ENCODE results near the gene PPP2R2C. TPM values are rescaled to one million over a fixed set of nuclear protein-coding genes. Genes with fewer than 3 reads are reported as not detected.

The PPP2R2C gene
- total RNA-seq, 1 donor, result under 0.01 TPM

- Histone ChIP-seq H3K36me3 (ENCODE audit: insufficient read depth, low read length) (no peaks in the 10 kb centered on the region), H3K9me3 (ENCODE audit: low read depth, low read length) (no peaks in the 10 kb centered on the region), H3K27me3 (ENCODE audit: insufficient read depth, low read length) (no peaks in the 10 kb centered on the region), H4K20me1 (ENCODE audit: insufficient read depth, low read length) (no peaks in the 10 kb centered on the region), H3K4me3 (ENCODE audit: insufficient read depth, low read length) (no peak overlapping the region), H2AFZ (ENCODE audit: low read length) (no peak overlapping the region), H3K4me1 (ENCODE audit: insufficient read depth, low read length) (no peaks in the 10 kb centered on the region), H3K4me2 (ENCODE audit: insufficient read depth, low read length) (no peak overlapping the region), H3K27ac (ENCODE audit: low read depth, low read length) (no peak overlapping the region), H3K79me2 (ENCODE audit: insufficient read depth, low read length) (no peaks in the 10 kb centered on the region)
- TF ChIP-seq, protein P1, sequence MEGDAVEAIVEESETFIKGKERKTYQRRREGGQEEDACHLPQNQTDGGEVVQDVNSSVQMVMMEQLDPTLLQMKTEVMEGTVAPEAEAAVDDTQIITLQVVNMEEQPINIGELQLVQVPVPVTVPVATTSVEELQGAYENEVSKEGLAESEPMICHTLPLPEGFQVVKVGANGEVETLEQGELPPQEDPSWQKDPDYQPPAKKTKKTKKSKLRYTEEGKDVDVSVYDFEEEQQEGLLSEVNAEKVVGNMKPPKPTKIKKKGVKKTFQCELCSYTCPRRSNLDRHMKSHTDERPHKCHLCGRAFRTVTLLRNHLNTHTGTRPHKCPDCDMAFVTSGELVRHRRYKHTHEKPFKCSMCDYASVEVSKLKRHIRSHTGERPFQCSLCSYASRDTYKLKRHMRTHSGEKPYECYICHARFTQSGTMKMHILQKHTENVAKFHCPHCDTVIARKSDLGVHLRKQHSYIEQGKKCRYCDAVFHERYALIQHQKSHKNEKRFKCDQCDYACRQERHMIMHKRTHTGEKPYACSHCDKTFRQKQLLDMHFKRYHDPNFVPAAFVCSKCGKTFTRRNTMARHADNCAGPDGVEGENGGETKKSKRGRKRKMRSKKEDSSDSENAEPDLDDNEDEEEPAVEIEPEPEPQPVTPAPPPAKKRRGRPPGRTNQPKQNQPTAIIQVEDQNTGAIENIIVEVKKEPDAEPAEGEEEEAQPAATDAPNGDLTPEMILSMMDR (IDR thresholded peaks at IDR 0.05; ENCODE audit: extremely low read depth, low read depth, low read length), result no peak
- no peak for DNase-seq (ENCODE audit: insufficient read length, low spot score, missing footprints)
These were observed 46.5 kb downstream of the PPP2R2C start for GRCh38 chr4:6425911-6426310.

DNA sequence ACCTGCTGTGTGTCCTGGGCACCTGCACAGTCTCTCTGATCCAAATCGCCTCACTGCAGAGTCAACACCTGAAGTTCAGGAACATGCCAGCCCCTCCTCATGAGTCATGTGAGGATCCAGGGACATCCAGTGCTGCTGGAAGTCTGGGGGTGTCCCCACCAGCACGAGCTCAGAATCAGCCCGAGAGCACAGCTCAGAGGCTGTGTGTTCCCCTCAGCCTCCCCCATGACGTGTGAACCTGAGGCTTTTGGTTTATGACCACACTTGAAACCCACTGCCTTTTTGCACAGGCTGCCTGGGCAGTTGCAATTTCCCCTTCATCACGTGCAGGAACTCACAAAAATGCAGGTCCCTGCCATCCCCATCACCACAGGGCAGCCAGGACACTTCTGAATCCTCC is 47.1 kb downstream of the PPP2R2C start:
- Histone ChIP-seq H2AFZ (ENCODE audit: low read length) (no peak overlapping the region), H3K4me1 (ENCODE audit: insufficient read depth, low read length) (no peaks in the 10 kb centered on the region), H3K79me2 (ENCODE audit: insufficient read depth, low read length) (no peaks in the 10 kb centered on the region), H3K4me3 (ENCODE audit: insufficient read depth, low read length) (no peak overlapping the region), H3K9me3 (ENCODE audit: low read depth, low read length) (no peaks in the 10 kb centered on the region), H3K27ac (ENCODE audit: low read depth, low read length) (no peak overlapping the region), H4K20me1 (ENCODE audit: insufficient read depth, low read length) (no peaks in the 10 kb centered on the region), H3K27me3 (ENCODE audit: insufficient read depth, low read length) (no peaks in the 10 kb centered on the region), H3K36me3 (ENCODE audit: insufficient read depth, low read length) (no peaks in the 10 kb centered on the region), H3K4me2 (ENCODE audit: insufficient read depth, low read length) (no peak overlapping the region)
- DNase-seq (ENCODE audit: insufficient read length, low spot score, missing footprints), result peak; percentile 54
- TF ChIP-seq, protein P1 (IDR thresholded peaks at IDR 0.05; ENCODE audit: extremely low read depth, low read depth, low read length), result no peak

GRCh38 chr4:6424425-6424824 is 48.0 kb downstream of the PPP2R2C start:
- no peaks in the 10 kb centered on the region for H3K9me3 ChIP-seq (ENCODE audit: low read depth, low read length)
- H3K27ac ChIP-seq (ENCODE audit: low read depth, low read length), result no peak overlapping the region
- no peaks in the 10 kb centered on the region for H3K27me3 ChIP-seq (ENCODE audit: insufficient read depth, low read length)
- H3K4me3 ChIP-seq (ENCODE audit: insufficient read depth, low read length), result no peak overlapping the region
- no peak overlapping the region for H3K4me2 ChIP-seq (ENCODE audit: insufficient read depth, low read length)
- DNase-seq (ENCODE audit: insufficient read length, low spot score, missing footprints), result peak; percentile 27
- H2AFZ ChIP-seq (ENCODE audit: low read length), result no peak overlapping the region
- H3K36me3 ChIP-seq (ENCODE audit: insufficient read depth, low read length), result no peaks in the 10 kb centered on the region
- H3K79me2 ChIP-seq (ENCODE audit: insufficient read depth, low read length), result no peaks in the 10 kb centered on the region
- no peaks in the 10 kb centered on the region for H3K4me1 ChIP-seq (ENCODE audit: insufficient read depth, low read length)
- TF ChIP-seq, protein P1 (IDR thresholded peaks at IDR 0.05; ENCODE audit: extremely low read depth, low read depth, low read length), result no peak
- no peaks in the 10 kb centered on the region for H4K20me1 ChIP-seq (ENCODE audit: insufficient read depth, low read length)

GRCh38 chr4:6423575-6423974 is 48.8 kb downstream of the PPP2R2C start:
- H3K27me3 ChIP-seq (ENCODE audit: insufficient read depth, low read length), result no peaks in the 10 kb centered on the region
- peak; percentile 27 for DNase-seq (ENCODE audit: insufficient read length, low spot score, missing footprints)
- H4K20me1 ChIP-seq (ENCODE audit: insufficient read depth, low read length), result no peaks in the 10 kb centered on the region
- H3K4me1 ChIP-seq (ENCODE audit: insufficient read depth, low read length), result no peaks in the 10 kb centered on the region
- H3K79me2 ChIP-seq (ENCODE audit: insufficient read depth, low read length), result no peaks in the 10 kb centered on the region
- no peaks in the 10 kb centered on the region for H3K9me3 ChIP-seq (ENCODE audit: low read depth, low read length)
- H2AFZ ChIP-seq (ENCODE audit: low read length), result no peak overlapping the region
- no peaks in the 10 kb centered on the region for H3K36me3 ChIP-seq (ENCODE audit: insufficient read depth, low read length)
- no peak overlapping the region for H3K4me3 ChIP-seq (ENCODE audit: insufficient read depth, low read length)
- H3K4me2 ChIP-seq (ENCODE audit: insufficient read depth, low read length), result no peak overlapping the region
- H3K27ac ChIP-seq (ENCODE audit: low read depth, low read length), result no peak overlapping the region
- TF ChIP-seq, protein P1 (IDR thresholded peaks at IDR 0.05; ENCODE audit: extremely low read depth, low read depth, low read length), result no peak

All from osteoblast (primary cell).